HEK293T (cell line): ENCODE data around the gene HPCAL1.

Experiments
- CTCF ChIA-PET: fragments of 350-600 bp; formaldehyde crosslinking; extraction: SDS; loops from one replicate; lab custom pipeline; 2021; ENCODE audit warnings: antibody characterized with exemption, inconsistent platforms; lab: Yijun Ruan, JAX
- POLR2A ChIA-PET: fragments of 350-600 bp; formaldehyde crosslinking; extraction: SDS; loops from one replicate; lab custom pipeline; 2020; ENCODE audit warnings: antibody characterized with exemption, inconsistent platforms; lab: Yijun Ruan, JAX
- DNase-seq: peaks from one replicate; pipeline ENCODE4 v3.0.0; 2012; ENCODE audit warnings: mixed read lengths; ENCODE audit errors: extremely low spot score
- ARNT ChIP-seq: fragments of 450-650 bp; IDR thresholded peaks from 2 replicates; pipeline ENCODE4 v1.6.1; 2017; ENCODE audit warnings: mild to moderate bottlenecking
- BHLHE40 ChIP-seq: fragments of 450-650 bp; IDR thresholded peaks from 2 replicates; pipeline ENCODE4 v1.6.1; 2016; ENCODE audit warnings: mild to moderate bottlenecking, moderate library complexity, borderline replicate concordance
- CTBP1 ChIP-seq: fragments of 450-650 bp; IDR thresholded peaks from 2 replicates; pipeline ENCODE4 v1.6.1; 2016; ENCODE audit warnings: borderline replicate concordance
- ELF4 ChIP-seq: fragments of 450-650 bp; IDR thresholded peaks from 2 replicates; pipeline ENCODE4 v1.6.1; 2017; ENCODE audit warnings: antibody characterized with exemption
- FOXA1 ChIP-seq: fragments of 450-650 bp; IDR thresholded peaks from 2 replicates; pipeline ENCODE4 v1.6.1; 2016; ENCODE audit warnings: mild to moderate bottlenecking
- FOXK2 ChIP-seq: fragments of 450-650 bp; IDR thresholded peaks from 2 replicates; pipeline ENCODE4 v1.6.1; 2016; ENCODE audit warnings: mild to moderate bottlenecking
- FOXM1 ChIP-seq: fragments of 450-650 bp; IDR thresholded peaks from 2 replicates; pipeline ENCODE4 v1.6.1; 2017; ENCODE audit warnings: mild to moderate bottlenecking, borderline replicate concordance
- HDGF ChIP-seq: fragments of 450-650 bp; IDR thresholded peaks from 2 replicates; pipeline ENCODE4 v1.6.1; 2017; ENCODE audit warnings: antibody characterized with exemption, borderline replicate concordance
- L3MBTL2 ChIP-seq: fragments of 450-650 bp; conservative IDR thresholded peaks from 2 replicates; pipeline ENCODE4 v1.6.1; 2016; ENCODE audit warnings: mild to moderate bottlenecking
- LEF1 ChIP-seq: fragments of 450-650 bp; IDR thresholded peaks from 2 replicates; pipeline ENCODE4 v1.6.1; 2017; ENCODE audit warnings: mild to moderate bottlenecking, borderline replicate concordance
- NFRKB ChIP-seq: fragments of 450-650 bp; IDR thresholded peaks from 2 replicates; pipeline ENCODE4 v1.6.1; 2016; ENCODE audit warnings: mild to moderate bottlenecking, moderate library complexity
- SP1 ChIP-seq: fragments of 450-650 bp; IDR thresholded peaks from 2 replicates; pipeline ENCODE4 v1.6.1; 2017
- SUZ12 ChIP-seq: fragments of 450-650 bp; IDR thresholded peaks from 2 replicates; pipeline ENCODE4 v1.6.1; 2016; ENCODE audit warnings: mild to moderate bottlenecking
- TARDBP ChIP-seq: fragments of 450-650 bp; IDR thresholded peaks from 2 replicates; pipeline ENCODE4 v1.6.1; 2016
- ZNF384 ChIP-seq: fragments of 450-650 bp; IDR thresholded peaks from 2 replicates; pipeline ENCODE4 v1.6.1; 2016
- TF ChIP-seq, protein P1 (sequence below): fragments of 450-650 bp; IDR thresholded peaks from 2 replicates; pipeline ENCODE4 v1.6.1; 2016

Gene HPCAL1

GRCh38 chr2:10308866-10309265 is 6.2 kb downstream of the HPCAL1 start:
- CTCF ChIA-PET, result no interaction called here
- TF ChIP-seq SP1 (no peak), LEF1 (no peak), FOXM1 (no peak), BHLHE40 (no peak), ARNT (no peak), FOXA1 (no peak), CTBP1 (no peak), ZNF384 (no peak), NFRKB (no peak), SUZ12 (no peak), HDGF (no peak), ELF4 (no peak), FOXK2 (no peak), L3MBTL2 (no peak)
- TF ChIP-seq, protein P1, sequence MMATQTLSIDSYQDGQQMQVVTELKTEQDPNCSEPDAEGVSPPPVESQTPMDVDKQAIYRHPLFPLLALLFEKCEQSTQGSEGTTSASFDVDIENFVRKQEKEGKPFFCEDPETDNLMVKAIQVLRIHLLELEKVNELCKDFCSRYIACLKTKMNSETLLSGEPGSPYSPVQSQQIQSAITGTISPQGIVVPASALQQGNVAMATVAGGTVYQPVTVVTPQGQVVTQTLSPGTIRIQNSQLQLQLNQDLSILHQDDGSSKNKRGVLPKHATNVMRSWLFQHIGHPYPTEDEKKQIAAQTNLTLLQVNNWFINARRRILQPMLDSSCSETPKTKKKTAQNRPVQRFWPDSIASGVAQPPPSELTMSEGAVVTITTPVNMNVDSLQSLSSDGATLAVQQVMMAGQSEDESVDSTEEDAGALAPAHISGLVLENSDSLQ, result no peak
- DNase-seq, result no peak
- POLR2A ChIA-PET, result no interaction called here

DNA sequence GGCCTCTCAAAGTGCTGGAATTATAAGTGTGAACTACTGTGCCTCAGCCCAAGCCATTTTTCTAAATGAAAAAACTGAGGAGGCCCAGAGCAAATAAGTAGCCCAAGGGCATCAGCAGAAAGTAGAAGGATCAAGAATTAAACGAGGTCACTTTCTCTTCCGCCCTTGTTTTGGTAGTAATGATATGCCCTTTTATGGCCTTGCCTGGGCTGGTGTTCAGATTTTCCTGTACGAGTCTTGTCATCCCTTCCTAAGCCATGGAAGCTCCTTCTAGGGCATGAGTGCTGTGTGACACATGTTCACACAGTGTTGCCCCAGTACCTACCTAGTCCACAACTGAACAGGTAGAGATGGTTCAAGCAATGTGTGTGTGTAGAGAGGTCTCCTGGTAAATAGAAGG is 6.6 kb downstream of the HPCAL1 start:
- no peak for TF ChIP-seq ZNF384
- TF ChIP-seq SUZ12, result no peak
- no peak for TF ChIP-seq FOXA1
- TF ChIP-seq ARNT, result no peak
- no peak for TF ChIP-seq LEF1
- no peak for TF ChIP-seq FOXM1
- no peak for TF ChIP-seq NFRKB
- TF ChIP-seq CTBP1, result no peak
- TF ChIP-seq HDGF, result no peak
- TF ChIP-seq TARDBP, result no peak
- no peak for TF ChIP-seq SP1
- TF ChIP-seq ELF4, result no peak
- TF ChIP-seq L3MBTL2, result no peak
- ChIA-PET POLR2A (no interaction called here), CTCF (no interaction called here)
- no peak for DNase-seq

DNA sequence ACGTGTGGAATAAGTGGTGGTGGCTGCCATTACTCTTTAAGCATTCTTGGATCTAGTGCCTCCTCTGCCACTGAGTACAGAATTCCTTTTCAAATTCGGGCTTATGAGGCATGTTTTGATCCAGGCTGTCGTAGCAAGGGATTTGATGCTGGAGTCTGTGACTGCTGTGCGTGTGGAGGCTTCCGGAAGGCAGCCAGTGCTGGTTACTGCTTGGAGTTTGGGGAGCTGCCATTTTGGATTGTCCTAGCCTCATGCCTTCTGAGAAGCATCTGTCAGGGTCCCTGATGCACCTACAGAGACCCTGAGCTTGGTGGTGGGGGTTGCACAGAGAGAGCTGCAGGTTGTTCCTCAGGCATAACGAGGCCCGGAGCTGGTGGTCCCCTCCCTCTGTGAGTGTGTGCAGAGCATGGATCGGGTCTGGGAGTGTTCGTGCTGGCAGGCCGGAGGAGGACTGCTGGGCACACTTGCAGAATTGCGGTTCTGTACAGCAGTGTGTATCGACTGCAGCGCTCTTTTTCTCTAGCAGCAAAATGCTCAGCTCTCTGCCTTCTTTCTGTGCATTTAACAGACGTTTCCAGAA is 7.7 kb downstream of the HPCAL1 start:
- POLR2A ChIA-PET, result no interaction called here
- TF ChIP-seq ELF4 (no peak), TARDBP (no peak), FOXK2 (no peak), BHLHE40 (no peak), FOXM1 (no peak), CTBP1 (no peak), ARNT (no peak), ZNF384 (no peak)
- TF ChIP-seq, protein P1, result no peak
- DNase-seq, result no peak
- CTCF ChIA-PET, result no interaction called here

DNA sequence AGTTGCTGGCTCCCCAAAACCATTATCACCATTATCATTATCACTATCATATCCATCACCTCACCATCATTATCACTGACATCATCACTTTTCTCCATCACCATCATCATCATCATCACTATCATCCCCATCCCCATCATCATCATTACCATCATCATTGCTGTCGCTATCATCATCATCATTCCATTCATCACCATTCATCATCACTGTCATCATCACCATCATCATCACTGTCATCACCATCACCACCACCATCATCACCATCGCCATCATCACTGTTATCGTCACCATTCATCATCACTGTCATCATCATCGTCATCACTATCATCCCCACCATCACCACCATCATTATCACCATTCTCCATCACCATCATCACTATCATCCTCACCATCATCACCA is 9.0 kb downstream of the HPCAL1 start:
- ChIA-PET CTCF (no interaction called here), POLR2A (no interaction called here)
- no peak for TF ChIP-seq ARNT
- no peak for TF ChIP-seq TARDBP
- no peak for TF ChIP-seq SP1
- TF ChIP-seq HDGF, result no peak
- TF ChIP-seq NFRKB, result no peak
- TF ChIP-seq CTBP1, result peak; percentile 79
- no peak for TF ChIP-seq FOXK2
- no peak for TF ChIP-seq ELF4
- no peak for TF ChIP-seq LEF1
- TF ChIP-seq, protein P1, result peak; percentile 52
- no peak for DNase-seq

DNA sequence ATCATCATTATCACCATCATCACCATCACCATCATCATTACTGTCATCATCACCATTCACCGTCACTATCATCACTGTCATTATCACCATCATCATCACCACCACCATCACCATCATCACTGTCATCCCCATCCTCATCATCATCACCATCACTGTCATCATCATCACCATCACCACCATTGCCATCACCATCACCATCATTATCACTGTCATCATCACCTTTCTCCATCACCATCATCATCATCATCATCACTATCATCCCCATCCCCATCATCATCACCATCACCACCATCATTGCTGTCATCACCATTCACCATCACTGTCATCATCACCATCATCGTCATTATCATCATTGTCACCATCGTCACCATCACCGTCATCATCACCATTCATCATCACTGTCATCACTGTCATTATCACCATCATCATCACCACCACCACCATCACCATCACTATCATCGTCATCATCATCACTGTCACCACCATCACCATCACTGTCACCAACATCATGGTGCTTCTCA is 9.8 kb downstream of the HPCAL1 start:
- DNase-seq, result no peak
- CTCF ChIA-PET, result no interaction called here
- POLR2A ChIA-PET, result no interaction called here
- TF ChIP-seq CTBP1 (peak; percentile 55), L3MBTL2 (no peak)

DNA sequence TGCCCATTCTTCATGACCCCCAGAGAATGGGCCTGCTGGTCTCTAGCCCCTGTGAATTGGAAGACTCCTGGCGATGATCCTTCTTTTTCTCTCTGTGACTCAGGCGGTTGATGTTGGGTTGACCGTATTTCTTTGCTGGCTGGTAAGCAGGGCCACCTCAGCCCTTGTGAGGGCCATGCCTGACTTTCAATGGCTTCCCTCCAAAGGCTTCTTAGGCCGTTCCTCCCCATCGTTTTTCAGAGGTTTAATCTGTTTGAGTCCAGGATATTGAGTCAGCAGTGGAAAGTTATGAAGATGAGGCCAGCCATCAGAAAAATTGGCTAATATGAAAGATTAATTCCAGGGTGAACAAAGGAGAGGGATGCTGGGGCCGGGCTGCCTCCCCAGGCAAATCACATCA is 13.6 kb downstream of the HPCAL1 start:
- CTCF ChIA-PET, result no interaction called here
- TF ChIP-seq TARDBP (no peak), ARNT (no peak), LEF1 (no peak), FOXK2 (no peak), SUZ12 (no peak), FOXM1 (no peak), HDGF (no peak), CTBP1 (no peak), L3MBTL2 (no peak), FOXA1 (no peak), SP1 (no peak), ELF4 (no peak), ZNF384 (no peak), BHLHE40 (no peak), NFRKB (no peak)
- POLR2A ChIA-PET, result no interaction called here
- no peak for DNase-seq
